ENCODE results near the gene EDA.

The EDA gene

DNA sequence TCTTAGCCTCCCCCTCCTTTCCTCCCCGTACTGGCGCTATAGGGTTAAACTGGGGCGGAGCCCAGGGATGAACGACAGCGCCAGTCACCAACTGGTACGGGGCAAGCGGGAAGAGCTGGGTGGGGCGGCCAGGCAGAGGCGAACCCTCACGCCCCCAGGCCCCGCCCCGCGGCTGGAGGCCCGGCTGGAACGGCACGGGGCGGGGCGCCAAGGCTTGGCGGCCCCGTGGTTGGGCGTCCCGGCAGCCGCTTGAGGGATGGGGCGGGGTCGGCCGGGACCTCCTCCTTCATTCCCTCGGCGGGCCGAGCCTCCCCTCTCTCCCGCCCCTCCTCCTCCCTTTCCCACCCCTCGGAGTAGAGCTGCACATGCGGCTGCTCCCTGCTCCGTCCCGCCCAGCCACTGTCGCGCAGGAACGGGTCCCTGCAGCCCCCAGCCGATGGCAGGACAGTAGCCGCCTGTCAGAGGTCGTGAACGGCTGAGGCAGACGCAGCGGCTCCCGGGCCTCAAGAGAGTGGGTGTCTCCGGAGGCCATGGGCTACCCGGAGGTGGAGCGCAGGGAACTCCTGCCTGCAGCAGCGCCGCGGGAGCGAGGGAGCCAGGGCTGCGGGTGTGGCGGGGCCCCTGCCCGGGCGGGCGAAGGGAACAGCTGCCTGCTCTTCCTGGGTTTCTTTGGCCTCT lies at the start of gene EDA:
Gene EDA, plus strand, starts transcription at position 335 of the 678 bp plus-strand sequence.
- peak; percentile 93 for DNase-seq

DNA sequence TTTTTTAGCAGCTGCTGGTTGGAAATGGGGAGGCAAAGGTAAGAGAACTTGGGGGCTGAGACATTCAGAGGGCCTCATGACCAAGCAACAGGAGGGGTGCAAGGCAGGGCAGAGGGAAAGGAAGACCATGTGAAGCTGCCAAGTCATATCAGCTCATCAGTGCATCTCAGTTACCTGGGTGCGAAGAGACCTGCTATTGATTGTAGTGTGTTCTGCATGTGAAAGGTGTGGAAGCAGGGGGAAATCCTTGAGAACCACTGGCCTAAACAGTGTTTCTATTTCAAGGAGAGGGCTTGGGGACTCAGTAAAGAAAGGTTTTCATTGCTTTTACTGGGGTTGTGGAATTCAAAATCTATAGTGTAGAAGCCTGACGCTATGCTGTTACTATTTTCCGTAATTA lies 47.1 kb upstream of the EDA start:
- DNase-seq = no peak

DNA sequence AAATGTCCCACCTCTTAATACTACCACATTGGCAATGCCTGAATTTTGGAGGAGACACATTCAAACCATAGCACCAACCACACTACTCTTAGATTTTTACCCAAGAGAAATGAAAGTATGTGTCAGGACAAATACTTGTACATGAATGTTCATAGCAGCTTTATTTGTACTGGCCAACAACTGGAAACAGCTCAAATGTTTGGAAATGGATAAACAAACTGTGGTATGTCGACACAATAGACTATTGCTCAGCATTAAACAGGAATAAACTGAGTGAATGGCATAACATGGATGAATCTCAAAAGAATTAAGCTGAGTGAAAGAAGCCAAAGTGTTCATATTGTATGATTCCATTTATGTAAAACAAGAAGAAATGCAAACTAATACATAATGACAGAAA lies 18.5 kb upstream of the EDA start:
- DNase-seq = no peak

GRCh38 chrX:69600182-69600581 lies 15.7 kb upstream of the EDA start:
- no peak for DNase-seq

- no peak for DNase-seq
Measured at GRCh38 chrX:69603566-69604194, 12.2 kb upstream of the EDA start.

- no peak for DNase-seq
Measured at GRCh38 chrX:69605521-69605920, 10.4 kb upstream of the EDA start.

GRCh38 chrX:69607616-69608015 lies 8.3 kb upstream of the EDA start:
- DNase-seq = no peak

DNA sequence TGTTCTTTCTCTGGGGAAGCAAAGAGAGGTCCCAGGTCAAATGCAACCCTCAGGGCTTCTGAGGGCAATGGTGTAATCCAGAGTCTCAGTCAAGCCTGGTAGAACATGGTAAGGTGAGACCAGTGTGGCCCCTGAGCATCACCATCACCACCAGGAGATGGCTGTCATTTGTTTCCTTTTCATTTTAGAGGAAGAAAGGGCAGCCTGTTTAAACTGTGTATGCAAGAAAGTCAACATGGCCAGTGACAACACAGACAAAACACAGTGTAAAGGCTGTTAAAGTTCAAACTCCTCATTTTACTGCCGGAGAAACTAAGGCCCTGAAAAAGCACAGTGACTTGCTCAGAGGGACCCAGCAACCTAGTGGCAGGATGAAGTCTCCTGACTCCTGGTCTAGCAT lies 2.0 kb upstream of the EDA start:
- no peak for DNase-seq

- DNase-seq = no peak
Measured at GRCh38 chrX:69614886-69615285, 1.0 kb upstream of the EDA start.

- DNase-seq = no peak
Measured at GRCh38 chrX:69615342-69615741, 571 bp upstream of the EDA start.

GRCh38 chrX:69616457-69617203 lies 717 bp downstream of the EDA start:
- DNase-seq = peak; percentile 46

- DNase-seq = peak; percentile 70
Measured at GRCh38 chrX:69618803-69619202, 2.9 kb downstream of the EDA start.

DNA sequence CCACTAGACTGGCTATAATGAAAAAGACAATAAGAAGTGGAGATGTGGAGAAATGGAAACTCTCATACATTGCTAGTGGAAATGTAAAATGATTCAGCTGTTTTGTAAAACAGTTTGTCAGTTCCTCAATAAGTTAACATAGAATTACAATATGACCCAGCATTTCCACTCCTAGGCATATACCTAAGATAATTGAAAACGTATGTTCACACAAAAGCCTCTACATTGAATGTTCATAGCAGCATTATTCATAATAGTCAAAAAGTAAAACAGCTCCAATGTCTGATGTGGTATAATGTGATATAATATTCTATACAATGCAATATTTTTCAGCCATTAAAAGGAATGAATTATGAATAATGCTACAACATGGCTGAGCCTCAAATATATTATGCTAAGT lies 10.2 kb downstream of the EDA start:
- DNase-seq = no peak

DNA sequence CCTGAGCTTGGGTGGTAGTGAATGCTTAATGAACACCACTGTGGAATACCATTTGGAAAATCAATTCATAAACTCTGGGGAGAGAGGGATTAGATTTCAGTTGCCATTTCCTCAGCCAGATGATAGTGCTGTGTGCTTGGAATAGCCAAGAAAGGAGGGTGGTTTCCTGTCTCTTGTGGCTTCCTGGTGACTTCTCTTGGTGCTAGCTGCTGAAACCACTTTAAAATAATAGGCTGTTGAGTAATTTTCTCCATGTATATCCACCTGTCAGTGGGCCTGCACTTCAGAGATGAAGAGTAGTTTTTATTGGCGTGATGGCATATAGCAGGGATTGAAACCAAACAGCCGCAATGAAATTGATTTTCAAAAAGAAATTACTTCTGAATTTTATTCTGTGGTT lies 11.8 kb downstream of the EDA start:
- no peak for DNase-seq

- no peak for DNase-seq
Measured at GRCh38 chrX:69630147-69630546, 14.2 kb downstream of the EDA start.

DNA sequence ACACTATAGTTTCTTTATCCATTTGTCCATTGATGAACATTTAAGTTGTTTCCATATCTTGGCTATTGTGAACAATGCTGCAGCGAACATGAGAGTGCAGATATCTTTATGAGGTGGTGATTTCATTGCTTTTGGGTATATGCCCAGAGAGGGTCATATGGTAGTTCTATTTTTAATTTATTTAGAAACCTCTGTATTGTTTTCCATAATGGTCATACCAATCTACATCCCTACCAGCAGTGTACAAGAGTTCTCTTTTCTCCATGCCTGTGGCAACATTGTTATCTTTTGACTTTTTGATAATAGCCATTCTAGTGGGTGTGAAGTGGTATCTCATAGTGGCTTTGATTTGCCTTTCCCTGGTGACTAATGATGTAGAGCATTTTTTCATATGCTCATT lies 48.8 kb downstream of the EDA start:
- DNase-seq = no peak

DNA sequence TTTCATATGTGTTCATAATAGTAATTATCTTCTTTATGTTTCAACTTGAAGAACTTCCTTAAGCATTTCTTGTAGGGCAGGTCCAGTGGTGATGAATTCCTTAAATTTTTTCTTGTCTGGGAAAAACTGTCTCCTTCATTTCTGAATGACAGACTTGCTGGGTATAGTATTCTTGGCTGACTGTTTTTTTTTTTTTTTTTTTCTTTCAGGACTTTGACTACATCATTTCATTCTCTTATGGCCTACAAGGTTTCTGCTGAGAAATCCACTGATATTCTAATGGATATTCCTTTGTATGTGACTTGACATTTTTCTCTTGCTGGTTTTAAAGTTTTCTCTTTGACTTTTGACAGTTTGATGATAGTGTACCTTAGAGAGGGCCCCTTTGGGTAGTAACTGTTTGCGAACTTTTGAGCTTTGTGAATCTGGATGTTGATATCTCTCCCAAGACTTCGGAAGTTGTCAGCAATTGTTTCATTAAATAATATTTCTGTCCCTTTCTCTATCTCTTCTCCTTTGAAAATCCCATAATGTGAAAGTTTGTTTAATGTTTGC lies 54.2 kb downstream of the EDA start:
- DNase-seq = no peak

DNA sequence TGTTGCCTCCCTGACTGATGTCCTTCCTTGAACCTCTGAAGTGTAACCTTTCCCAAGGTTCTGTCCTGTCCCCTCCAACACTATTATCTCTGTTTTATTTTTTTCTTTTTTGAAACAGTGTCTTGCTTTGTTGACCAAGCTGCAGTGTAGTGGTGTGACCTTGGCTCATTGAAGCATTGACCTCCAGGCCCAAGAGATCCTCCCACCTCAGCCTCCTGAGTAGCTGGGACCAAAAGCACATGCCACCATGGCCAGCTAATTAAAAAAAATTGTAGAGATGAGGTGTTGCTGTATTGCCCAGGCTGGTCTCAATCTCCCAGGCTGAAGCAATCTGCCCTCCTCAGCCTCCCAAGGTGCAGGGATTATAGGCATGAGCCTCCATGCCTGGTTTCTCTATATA lies 59.0 kb downstream of the EDA start:
- no peak for DNase-seq

DNA sequence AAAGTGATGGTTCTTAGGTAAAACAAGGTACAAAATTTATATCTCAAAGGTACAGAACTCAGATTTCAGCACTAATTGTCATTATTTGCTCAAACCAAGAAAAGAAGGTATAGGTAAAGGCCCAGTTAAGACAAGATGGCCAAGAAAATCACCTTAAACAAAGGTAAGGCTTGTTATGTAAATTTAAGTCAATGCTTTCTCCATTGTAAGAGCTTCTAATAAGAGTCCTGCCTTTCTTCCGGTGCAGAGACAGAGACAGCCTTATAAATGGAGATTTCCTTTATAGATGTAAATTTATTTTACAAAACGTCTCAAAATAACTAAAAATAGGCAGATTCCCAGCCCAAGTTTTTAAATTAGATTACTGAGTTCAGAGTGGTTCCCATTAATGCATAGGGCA lies 89.9 kb downstream of the EDA start:
- DNase-seq = no peak

DNA sequence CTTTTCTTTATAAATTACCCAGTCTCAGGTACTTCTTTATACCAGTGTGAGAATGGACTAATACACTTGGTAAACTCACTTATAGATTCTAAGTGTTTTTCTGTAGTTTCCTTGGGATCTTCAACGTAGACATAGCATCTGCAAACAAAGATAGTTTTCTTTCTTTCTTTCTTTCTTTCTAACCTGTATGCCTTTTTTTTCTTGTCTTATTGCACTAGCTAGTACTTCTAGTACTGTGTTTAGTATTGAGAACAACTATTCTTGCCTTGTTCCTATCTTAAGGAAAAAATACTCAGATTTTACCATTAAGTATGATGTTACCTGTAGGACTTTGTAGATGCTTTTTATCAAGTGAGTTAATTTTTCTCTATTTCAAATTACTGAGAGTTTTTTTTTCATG lies 102.2 kb downstream of the EDA start:
- no peak for DNase-seq

GRCh38 chrX:69724307-69724706 lies 108.4 kb downstream of the EDA start:
- no peak for DNase-seq

DNA sequence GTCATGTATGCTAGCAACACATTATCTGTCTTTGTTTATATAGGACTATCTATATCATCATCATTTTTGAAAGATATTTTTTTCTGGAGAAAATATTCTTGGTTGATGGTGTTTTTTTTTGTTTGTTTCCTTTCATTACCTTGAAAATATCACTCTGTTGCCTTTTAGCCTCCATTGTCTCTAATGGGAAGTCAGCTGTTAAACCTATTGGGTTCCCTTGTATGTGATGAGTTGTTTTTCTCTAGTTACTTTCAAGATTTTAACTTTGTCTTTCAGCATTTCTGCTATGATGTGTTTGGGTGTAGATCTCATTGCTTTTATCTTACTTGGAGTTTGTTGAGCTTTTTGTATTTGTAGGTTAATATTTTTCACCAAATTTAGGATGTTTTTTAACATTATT lies 124.4 kb downstream of the EDA start:
- peak; percentile 3 for DNase-seq

DNA sequence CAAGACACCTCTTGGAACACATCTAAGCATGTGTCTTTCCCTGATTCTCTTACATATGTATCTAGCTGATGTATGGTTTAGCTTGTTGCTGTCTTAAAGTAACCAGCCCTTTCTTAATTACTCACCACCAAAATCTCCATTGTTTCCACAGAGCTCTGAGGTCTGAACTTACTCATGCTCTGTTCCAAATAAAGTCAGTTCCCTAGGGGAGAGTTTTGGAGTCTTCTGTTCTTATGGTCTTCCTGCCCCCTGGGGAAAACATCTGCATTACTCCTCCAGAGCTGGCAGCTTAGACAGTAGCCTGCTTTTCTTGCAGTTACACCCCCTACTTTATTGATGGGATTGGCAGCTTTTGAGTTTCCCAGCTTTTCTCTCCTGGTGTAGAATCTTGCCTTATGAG lies 125.8 kb downstream of the EDA start:
- no peak for DNase-seq

DNA sequence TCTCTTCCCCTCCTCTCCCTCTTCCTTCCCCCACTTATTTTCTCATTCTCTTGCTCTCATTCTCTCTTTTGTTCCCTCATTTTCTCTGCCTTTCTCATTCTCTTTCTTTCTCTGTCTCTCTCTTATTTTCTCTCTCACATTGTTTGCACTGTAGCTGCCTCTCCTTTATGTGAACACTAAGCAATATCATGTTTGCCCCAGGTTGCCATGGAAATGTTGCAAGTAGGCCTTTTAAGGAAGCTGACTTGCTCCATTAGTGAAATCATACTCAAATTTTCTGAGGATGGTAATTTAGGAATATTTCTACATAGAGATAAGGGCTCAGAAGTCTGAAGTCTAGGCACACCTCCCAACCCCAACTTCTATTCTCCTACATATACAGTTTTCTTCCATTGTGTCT lies 130.1 kb downstream of the EDA start:
- peak; percentile 29 for DNase-seq

All from DMS53 (cell line).